ENCODE measurements around the gene RAD52.

DNA sequence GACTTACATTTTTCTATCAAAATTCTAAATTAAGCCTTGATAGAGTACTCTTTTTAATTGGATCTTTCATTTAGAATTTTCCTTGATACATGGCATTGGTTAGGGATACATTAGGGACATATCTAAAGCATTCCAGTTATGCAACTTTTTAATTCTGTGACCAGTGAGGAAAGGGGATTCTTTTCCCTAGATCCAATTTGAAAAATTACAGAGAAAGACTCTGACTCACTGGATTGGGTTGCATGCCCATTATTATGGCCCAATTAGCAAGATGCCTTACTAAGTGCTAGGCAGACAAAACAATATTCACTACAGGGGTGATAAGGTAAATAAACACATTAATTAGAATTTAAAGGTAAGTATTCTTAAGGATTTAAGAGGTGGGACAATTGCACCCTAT lies 5.2 kb upstream of the RAD52 start:
- TF ChIP-seq EZH2 (IDR thresholded peaks at IDR 0.05; ENCODE audit: borderline replicate concordance, insufficient read depth, low read length, poor library complexity, severe bottlenecking) (no peak), REST (IDR thresholded peaks at IDR 0.05; ENCODE audit: borderline replicate concordance) (no peak), SMC3 (conservative IDR thresholded peaks at IDR 0.05; ENCODE audit: poor library complexity) (no peak), POLR2AphosphoS5 (IDR thresholded peaks at IDR 0.05) (no peak), EP300 (conservative IDR thresholded peaks at IDR 0.05; ENCODE audit: poor library complexity, severe bottlenecking) (no peak), TAF1 (IDR thresholded peaks at IDR 0.05; ENCODE audit: low read depth) (no peak)
- TF ChIP-seq, protein P1, sequence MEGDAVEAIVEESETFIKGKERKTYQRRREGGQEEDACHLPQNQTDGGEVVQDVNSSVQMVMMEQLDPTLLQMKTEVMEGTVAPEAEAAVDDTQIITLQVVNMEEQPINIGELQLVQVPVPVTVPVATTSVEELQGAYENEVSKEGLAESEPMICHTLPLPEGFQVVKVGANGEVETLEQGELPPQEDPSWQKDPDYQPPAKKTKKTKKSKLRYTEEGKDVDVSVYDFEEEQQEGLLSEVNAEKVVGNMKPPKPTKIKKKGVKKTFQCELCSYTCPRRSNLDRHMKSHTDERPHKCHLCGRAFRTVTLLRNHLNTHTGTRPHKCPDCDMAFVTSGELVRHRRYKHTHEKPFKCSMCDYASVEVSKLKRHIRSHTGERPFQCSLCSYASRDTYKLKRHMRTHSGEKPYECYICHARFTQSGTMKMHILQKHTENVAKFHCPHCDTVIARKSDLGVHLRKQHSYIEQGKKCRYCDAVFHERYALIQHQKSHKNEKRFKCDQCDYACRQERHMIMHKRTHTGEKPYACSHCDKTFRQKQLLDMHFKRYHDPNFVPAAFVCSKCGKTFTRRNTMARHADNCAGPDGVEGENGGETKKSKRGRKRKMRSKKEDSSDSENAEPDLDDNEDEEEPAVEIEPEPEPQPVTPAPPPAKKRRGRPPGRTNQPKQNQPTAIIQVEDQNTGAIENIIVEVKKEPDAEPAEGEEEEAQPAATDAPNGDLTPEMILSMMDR (IDR thresholded peaks at IDR 0.05; ENCODE audit: poor library complexity, severe bottlenecking): no peak

Measured in neural cell (in vitro differentiated cells).